ENCODE results near the gene ZNF76. TPM values are rescaled to one million over a fixed set of nuclear protein-coding genes. Genes with fewer than 3 reads are reported as not detected.
"Not testable (repeated sequence)": the region's sequence is repeated elsewhere in the genome, so short reads cannot be mapped to it uniquely, and the experiment has no call there.

ZNF76 gene
- total RNA-seq, 1 experiment from 2014 or later: 20.8 TPM

DNA sequence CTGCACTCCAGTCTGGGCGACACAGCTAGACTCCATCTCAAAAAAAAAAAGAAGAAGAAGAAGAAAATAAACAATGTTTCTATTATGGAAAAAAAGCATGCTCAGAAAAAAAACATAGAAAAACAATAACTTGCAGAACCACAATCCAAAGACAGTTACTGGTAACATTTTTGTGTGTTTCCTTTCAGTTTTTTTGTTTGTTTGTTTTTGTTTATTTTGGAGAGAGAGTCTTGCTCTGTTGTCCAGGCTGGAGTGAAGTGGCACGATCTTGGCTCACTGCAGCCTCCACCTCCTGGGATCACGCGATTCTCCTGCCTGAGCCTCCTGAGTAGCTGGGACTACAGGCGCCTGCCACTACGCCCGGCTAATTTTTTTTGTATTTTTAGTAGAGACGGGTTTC is 69.4 kb downstream of the ZNF76 start:
- DNase-seq (ENCODE audit: low read depth): not testable (repeated sequence)

GRCh38 chr6:35330541-35331119 is 71.1 kb downstream of the ZNF76 start:
- DNase-seq (ENCODE audit: low read depth): no peak

- peak; percentile 71 for DNase-seq (ENCODE audit: low read depth)
Measured at GRCh38 chr6:35332074-35332887, 72.7 kb downstream of the ZNF76 start.

DNA sequence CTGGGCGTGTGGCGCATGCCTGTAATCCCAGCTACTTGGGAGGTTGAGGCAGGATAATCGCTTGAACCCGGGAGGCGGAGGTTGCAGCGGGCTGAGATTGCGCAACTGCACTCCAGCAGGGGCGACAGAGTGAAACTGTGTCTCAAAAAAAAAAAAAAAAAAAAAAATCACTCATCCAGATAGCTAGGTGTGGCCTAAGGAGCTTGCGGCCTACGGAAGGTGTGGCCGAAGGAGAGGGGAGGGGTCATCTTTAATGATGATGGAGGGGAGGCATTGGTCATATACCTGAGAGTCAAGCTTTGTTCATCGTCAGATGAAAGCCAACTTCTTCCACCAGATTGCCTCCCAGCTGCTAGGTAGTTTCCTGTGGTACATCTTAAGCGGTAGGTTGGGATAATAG is 82.0 kb downstream of the ZNF76 start:
- no peak for DNase-seq (ENCODE audit: low read depth)

DNA sequence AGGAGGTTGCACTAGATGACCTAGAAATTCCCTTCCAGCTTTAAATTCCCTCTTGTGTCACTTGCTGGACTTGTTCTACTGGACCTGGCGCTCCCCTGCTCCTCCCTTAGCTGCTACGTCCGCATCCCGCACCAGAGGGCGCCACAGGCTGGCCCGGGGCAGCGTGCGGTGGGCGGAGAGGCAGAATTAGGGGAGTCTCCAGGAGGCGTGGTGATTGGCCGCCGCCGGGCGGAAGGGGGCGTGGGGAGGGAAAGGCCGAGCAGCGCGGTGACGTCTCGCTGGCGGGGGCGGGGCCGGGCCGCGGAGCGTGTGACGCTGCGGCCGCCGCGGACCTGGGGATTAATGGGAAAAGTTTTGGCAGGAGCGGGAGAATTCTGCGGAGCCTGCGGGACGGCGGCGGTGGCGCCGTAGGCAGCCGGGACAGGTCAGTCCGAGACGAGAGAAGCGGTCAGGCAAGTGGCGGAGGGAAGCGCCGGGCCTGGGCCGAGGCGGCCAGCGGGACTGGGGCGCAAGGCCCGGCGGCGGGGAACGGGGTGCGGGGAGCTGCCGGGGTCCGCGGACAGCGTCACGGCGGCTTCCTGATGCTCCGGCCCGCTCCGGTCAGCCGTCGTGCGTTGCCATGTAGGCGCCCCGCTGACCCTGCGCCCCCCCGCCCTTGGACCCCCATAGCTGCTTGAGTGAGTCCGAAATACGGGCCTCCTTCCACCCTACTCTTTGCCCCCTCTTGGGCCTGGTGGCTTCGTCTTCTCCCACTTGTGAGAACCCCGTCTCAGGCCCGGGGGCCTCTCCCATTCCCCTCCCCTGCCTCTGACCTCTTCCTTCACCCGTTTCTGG is 82.9 kb downstream of the ZNF76 start, which contains the start of gene PPARD:
PPARD (plus strand) TSS at position 301 of the 834 bp plus-strand sequence. CDS start 68,530 bp downstream, outside the sequence.
- peak; percentile 97 for DNase-seq (ENCODE audit: low read depth)

DNA sequence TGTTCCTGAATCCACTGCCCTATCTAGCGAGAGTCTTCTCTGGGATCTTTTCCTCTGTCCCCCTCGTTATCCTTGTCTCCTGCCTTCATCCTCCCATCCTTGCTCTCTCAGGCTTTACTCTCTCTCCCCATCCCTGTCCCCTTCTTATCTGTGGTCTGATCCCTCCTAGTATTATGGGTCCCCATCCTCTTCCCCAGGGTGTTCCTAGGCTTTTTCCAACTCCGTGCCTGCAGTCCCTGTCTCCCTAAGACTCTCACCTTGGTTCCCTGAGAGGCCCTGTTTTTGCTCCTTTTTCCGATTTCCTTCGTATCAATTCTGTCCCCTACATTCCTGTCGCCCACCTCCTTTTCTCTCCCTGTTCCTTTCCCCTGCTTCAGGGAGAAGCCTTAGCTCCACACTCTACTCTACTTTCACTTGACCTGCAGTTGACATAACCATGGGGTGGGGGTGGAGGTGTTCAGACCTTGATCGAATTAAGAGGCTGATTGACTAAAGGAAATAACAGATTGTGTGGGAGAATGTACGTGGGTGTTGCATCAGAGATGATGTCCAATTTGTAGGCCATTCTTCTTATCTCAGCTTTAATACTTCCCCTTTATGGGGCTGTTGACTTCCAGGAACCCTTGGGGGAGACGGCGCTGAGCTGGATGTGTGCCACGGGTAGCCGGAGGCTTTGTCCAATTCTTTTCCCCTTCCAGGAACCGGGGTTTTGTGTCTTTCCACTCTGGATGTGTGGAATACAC is 83.7 kb downstream of the ZNF76 start:
- DNase-seq (ENCODE audit: low read depth): peak; percentile 32

- DNase-seq (ENCODE audit: low read depth): no peak
Measured at GRCh38 chr6:35343835-35344550, 84.5 kb downstream of the ZNF76 start.

Other genes with a start within 250 kb of the ZNF76 start
- not detected in 2 replicates for gene TCP11, start 118.4 kb upstream of the ZNF76 start, total RNA-seq (2014; rRNA removed; shearing (Covaris generic))
- 0.12 TPM in 1 of 2 replicates, not detected in the other for gene SCUBE3, start 45.8 kb upstream of the ZNF76 start, total RNA-seq (2014; rRNA removed; shearing (Covaris generic))
- 0.44 and 0.57 TPM in 2 replicates for gene DEF6, start 38.1 kb downstream of the ZNF76 start, total RNA-seq (2014; rRNA removed; shearing (Covaris generic))
- 12.5 and 22.7 TPM in 2 replicates for gene PPARD, start 82.8 kb downstream of the ZNF76 start, total RNA-seq (2014; rRNA removed; shearing (Covaris generic))
- 9.2 and 12.9 TPM in 2 replicates for gene FANCE, start 192.6 kb downstream of the ZNF76 start, total RNA-seq (2014; rRNA removed; shearing (Covaris generic))
- 778 and 785 TPM in 2 replicates for gene RPL10A, start 208.7 kb downstream of the ZNF76 start, total RNA-seq (2014; rRNA removed; shearing (Covaris generic))
- gene TEAD3, start 237.3 kb downstream of the ZNF76 start, total RNA-seq (2014; rRNA removed; shearing (Covaris generic)): 14.9 and 19.1 TPM in 2 replicates

Data from M059J (cell line).